HepG2 (cell line): ENCODE data around the gene ABCC1. TPM values are rescaled to one million over a fixed set of nuclear protein-coding genes. Genes with fewer than 3 reads are reported as not detected.
A peak's percentile ranks its signal among the peaks of the same experiment; 100 is the strongest.

Experiments used
- ARID2 ChIP-seq: sonication (generic); formaldehyde crosslinking; IDR thresholded peaks from 2 replicates; pipeline ENCODE4 v1.8.1; 2022; ENCODE audit warnings: mild to moderate bottlenecking, missing genetic modification reagents, borderline replicate concordance
- ARNT ChIP-seq: fragments of 450-650 bp; IDR thresholded peaks from 2 replicates; pipeline ENCODE4 v1.6.1; 2017
- CHD4 ChIP-seq: fragments of 200-600 bp; sonication (generic); IDR thresholded peaks from 2 replicates; pipeline ENCODE4 v1.7.0; 2017; ENCODE audit warnings: mild to moderate bottlenecking, low read length, borderline replicate concordance
- CREB1 ChIP-seq, 2 experiments: fragments of 450-650 bp in 1 of 2; IDR thresholded peaks; 2 replicates each; pipeline ENCODE4 v1.6.1; 2016 to 2017; ENCODE audit warnings: control low read depth in 1 of 2, mild to moderate bottlenecking in 1 of 2, missing compliant biosample characterization in 1 of 2, missing genetic modification characterization in 1 of 2
- FOXK2 ChIP-seq: fragments of 450-650 bp; IDR thresholded peaks from 2 replicates; pipeline ENCODE4 v1.6.1; 2016
- GZF1 ChIP-seq: sonication (generic); formaldehyde crosslinking; IDR thresholded peaks from 2 replicates; pipeline ENCODE4 v1.5.1; 2020; ENCODE audit warnings: mild to moderate bottlenecking, missing genetic modification reagents
- KAT2B ChIP-seq: fragments of 150-350 bp; IDR thresholded peaks from 2 replicates; pipeline ENCODE4 v1.6.1; 2014; ENCODE audit warnings: low read depth, low read length, borderline replicate concordance
- KDM4B ChIP-seq: sonication (generic); formaldehyde crosslinking; IDR thresholded peaks from 2 replicates; pipeline ENCODE4 v1.4.0; 2020; ENCODE audit warnings: missing genetic modification reagents
- PHB2 ChIP-seq: fragments of 450-650 bp; IDR thresholded peaks from 2 replicates; pipeline ENCODE4 v1.6.1; 2018; ENCODE audit not compliant: partially characterized antibody
- RAD21 ChIP-seq: fragments of 450-650 bp; formaldehyde crosslinking; IDR thresholded peaks from 2 replicates; pipeline ENCODE4 v1.5.0; 2020; ENCODE audit warnings: mild to moderate bottlenecking
- SNAPC2 ChIP-seq: sonication (generic); formaldehyde crosslinking; IDR thresholded peaks from 2 replicates; pipeline ENCODE4 v1.8.1; 2022; ENCODE audit warnings: mild to moderate bottlenecking, missing genetic modification reagents
- SRF ChIP-seq: IDR thresholded peaks from 2 replicates; pipeline ENCODE4 v1.6.1; 2011; ENCODE audit warnings: mild to moderate bottlenecking, low read depth, low read length, moderate library complexity
- SRY ChIP-seq: sonication (generic); formaldehyde crosslinking; IDR thresholded peaks from 2 replicates; pipeline ENCODE4 v1.8.0; 2022; ENCODE audit warnings: mild to moderate bottlenecking, missing genetic modification reagents
- XRCC5 ChIP-seq: fragments of 200-400 bp; formaldehyde crosslinking; optimal IDR thresholded peaks from 2 replicates; pipeline ENCODE3; 2017; ENCODE audit warnings: mild to moderate bottlenecking, low read length
- ZFP36 ChIP-seq: fragments of 150-350 bp; IDR thresholded peaks from 2 replicates; pipeline ENCODE4 v1.6.1; 2018; ENCODE audit warnings: borderline replicate concordance, low read length, low read depth; ENCODE audit not compliant: partially characterized antibody
- ZFP62 ChIP-seq: sonication (generic); formaldehyde crosslinking; IDR thresholded peaks from 2 replicates; pipeline ENCODE4 v1.4.0; 2020; ENCODE audit warnings: missing genetic modification reagents
- ZNF709 ChIP-seq: sonication (generic); formaldehyde crosslinking; IDR thresholded peaks from 2 replicates; pipeline ENCODE4 v1.5.0; 2020; ENCODE audit warnings: mild to moderate bottlenecking, missing genetic modification reagents
- polyA plus RNA-seq, 8 experiments: library from polyadenylated mRNA; depleted of rRNA in 3 of 8; stranded (reverse) in 7 of 8; unstranded in 1 of 8; fragments of >200 nt; fragmentation: Illumina TruSeq in 4 of 8; extraction: Trizol in 4 of 8; gene quantifications; 2 replicates each; pipeline versions ENCODE4 v1.2.1 to v1.2.3, GENCODE V29; 2011 to 2016; ENCODE audit warnings: low read depth in 4 of 8, missing spikeins in 1 of 8, mixed read lengths in 1 of 8; ENCODE audit not compliant: insufficient read depth in 1 of 8
- total RNA-seq, 5 experiments: library from RNA; depleted of rRNA; stranded (reverse); fragments of >200 nt; fragmentation: Illumina TruSeq; extraction: Trizol; gene quantifications; 2 replicates each; pipeline ENCODE4 v1.2.3, GENCODE V29; 2016; ENCODE audit warnings: low read depth in 1 of 5
- TF ChIP-seq, protein P1 (sequence below): sonication (generic); formaldehyde crosslinking; conservative IDR thresholded peaks from 2 replicates; pipeline ENCODE4 v1.8.0; 2022; ENCODE audit warnings: mild to moderate bottlenecking, moderate library complexity, missing genetic modification reagents
- TF ChIP-seq, protein P2 (sequence below): sonication (generic); formaldehyde crosslinking; IDR thresholded peaks from 2 replicates; pipeline ENCODE4 v1.4.0; 2020; ENCODE audit warnings: missing genetic modification reagents, borderline replicate concordance
- TF ChIP-seq, protein P3 (sequence below): sonication (generic); formaldehyde crosslinking; conservative IDR thresholded peaks from 2 replicates; pipeline ENCODE4 v1.8.1; 2023; ENCODE audit warnings: missing genetic modification reagents
- TF ChIP-seq, protein P4 (sequence below): sonication (generic); formaldehyde crosslinking; IDR thresholded peaks from 2 replicates; pipeline ENCODE4 v1.4.0; 2020; ENCODE audit warnings: mild to moderate bottlenecking, missing genetic modification reagents

The ABCC1 gene
- total and polyA plus RNA-seq, 2 of the 13 experiments (the other 11 are each of a cell fraction or from before 2014, with no cell fraction given), result 13.0 to 30.6 TPM

DNA sequence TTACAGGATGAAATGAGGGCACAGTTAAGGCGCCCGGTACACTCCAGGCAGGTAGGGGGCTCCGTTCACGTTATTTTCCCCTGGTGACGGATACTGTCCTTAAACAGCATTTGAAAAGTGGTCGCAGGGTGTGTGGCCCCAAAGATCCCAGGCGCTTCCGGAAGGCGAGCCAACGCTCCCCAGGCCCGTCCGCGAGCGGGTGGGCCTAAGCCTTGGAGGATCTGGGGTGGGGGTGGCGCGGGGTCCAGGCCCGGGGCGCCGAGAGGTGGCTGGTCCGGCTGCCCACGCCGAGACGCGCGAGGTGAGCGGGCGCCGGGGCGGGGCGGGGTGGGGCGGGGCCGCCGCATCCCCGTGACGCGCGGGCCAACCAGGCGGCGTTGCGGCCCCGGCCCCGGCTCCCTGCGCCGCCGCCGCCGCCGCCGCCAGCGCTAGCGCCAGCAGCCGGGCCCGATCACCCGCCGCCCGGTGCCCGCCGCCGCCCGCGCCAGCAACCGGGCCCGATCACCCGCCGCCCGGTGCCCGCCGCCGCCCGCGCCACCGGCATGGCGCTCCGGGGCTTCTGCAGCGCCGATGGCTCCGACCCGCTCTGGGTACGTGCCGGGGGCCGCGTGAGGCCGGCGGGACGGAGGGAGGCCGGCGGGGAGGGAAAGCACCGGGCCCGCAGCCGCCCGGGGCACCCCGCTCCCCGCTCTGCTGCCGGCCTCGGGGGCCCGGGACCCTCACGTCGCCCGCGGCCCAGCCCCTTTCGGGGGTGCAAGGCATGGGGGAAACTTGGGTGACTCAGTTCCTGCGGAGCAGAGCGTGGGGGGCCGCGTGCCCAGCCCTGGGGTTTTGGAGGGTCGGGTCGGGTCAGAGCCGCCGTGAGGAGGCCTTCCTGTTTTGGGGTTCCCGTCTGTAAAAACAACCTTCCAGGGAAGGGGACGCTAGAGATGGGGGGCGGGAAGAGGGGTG, at the start of gene ABCC1 (continued):
- TF ChIP-seq CREB1 (IDR thresholded peaks at IDR 0.05) (no peak), CREB1 (CRISPR knock-in tag; IDR thresholded peaks at IDR 0.05) (no peak), ARNT (no peak), KAT2B (no peak), ARID2 (CRISPR knock-in tag) (no peak), SRF (no peak), FOXK2 (no peak), ZFP62 (CRISPR knock-in tag) (no peak), SNAPC2 (CRISPR knock-in tag) (no peak), SRY (0 out of 2 replicates have a peak, but pooled peaks have one; percentile 16), ZNF709 (CRISPR knock-in tag) (no peak), RAD21 (CRISPR knock-in tag) (no peak), ZFP36 (no peak), XRCC5 (peak; percentile 57), PHB2 (no peak), CHD4 (no peak), KDM4B (CRISPR knock-in tag) (no peak), GZF1 (CRISPR knock-in tag) (no peak)
- TF ChIP-seq, protein P1, sequence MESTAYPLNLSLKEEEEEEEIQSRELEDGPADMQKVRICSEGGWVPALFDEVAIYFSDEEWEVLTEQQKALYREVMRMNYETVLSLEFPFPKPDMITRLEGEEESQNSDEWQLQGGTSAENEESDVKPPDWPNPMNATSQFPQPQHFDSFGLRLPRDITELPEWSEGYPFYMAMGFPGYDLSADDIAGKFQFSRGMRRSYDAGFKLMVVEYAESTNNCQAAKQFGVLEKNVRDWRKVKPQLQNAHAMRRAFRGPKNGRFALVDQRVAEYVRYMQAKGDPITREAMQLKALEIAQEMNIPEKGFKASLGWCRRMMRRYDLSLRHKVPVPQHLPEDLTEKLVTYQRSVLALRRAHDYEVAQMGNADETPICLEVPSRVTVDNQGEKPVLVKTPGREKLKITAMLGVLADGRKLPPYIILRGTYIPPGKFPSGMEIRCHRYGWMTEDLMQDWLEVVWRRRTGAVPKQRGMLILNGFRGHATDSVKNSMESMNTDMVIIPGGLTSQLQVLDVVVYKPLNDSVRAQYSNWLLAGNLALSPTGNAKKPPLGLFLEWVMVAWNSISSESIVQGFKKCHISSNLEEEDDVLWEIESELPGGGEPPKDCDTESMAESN, result peak; percentile 18; the same call in 1 of the 2 replicates
- TF ChIP-seq, protein P2, sequence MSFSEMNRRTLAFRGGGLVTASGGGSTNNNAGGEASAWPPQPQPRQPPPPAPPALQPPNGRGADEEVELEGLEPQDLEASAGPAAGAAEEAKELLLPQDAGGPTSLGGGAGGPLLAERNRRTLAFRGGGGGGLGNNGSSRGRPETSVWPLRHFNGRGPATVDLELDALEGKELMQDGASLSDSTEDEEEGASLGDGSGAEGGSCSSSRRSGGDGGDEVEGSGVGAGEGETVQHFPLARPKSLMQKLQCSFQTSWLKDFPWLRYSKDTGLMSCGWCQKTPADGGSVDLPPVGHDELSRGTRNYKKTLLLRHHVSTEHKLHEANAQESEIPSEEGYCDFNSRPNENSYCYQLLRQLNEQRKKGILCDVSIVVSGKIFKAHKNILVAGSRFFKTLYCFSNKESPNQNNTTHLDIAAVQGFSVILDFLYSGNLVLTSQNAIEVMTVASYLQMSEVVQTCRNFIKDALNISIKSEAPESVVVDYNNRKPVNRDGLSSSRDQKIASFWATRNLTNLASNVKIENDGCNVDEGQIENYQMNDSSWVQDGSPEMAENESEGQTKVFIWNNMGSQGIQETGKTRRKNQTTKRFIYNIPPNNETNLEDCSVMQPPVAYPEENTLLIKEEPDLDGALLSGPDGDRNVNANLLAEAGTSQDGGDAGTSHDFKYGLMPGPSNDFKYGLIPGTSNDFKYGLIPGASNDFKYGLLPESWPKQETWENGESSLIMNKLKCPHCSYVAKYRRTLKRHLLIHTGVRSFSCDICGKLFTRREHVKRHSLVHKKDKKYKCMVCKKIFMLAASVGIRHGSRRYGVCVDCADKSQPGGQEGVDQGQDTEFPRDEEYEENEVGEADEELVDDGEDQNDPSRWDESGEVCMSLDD (CRISPR knock-in tag), result peak; percentile 84
- TF ChIP-seq, protein P3, sequence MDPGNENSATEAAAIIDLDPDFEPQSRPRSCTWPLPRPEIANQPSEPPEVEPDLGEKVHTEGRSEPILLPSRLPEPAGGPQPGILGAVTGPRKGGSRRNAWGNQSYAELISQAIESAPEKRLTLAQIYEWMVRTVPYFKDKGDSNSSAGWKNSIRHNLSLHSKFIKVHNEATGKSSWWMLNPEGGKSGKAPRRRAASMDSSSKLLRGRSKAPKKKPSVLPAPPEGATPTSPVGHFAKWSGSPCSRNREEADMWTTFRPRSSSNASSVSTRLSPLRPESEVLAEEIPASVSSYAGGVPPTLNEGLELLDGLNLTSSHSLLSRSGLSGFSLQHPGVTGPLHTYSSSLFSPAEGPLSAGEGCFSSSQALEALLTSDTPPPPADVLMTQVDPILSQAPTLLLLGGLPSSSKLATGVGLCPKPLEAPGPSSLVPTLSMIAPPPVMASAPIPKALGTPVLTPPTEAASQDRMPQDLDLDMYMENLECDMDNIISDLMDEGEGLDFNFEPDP (CRISPR knock-in tag), result no peak
- TF ChIP-seq, protein P4, sequence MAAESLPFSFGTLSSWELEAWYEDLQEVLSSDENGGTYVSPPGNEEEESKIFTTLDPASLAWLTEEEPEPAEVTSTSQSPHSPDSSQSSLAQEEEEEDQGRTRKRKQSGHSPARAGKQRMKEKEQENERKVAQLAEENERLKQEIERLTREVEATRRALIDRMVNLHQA (CRISPR knock-in tag), result no peak
